GM12873 (cell line): Measurements from ENCODE around the gene CFAP299.

ENCODE experiments used
- TF ChIP-seq, protein P1 (sequence below): IDR thresholded peaks from 2 replicates; pipeline ENCODE4 v1.5.1; 2012; ENCODE audit warnings: low read depth, mild to moderate bottlenecking, moderate library complexity, low read length, control low read depth; ENCODE audit not compliant: insufficient read depth; ENCODE audit errors: missing control alignments

CFAP299 gene

GRCh38 chr4:80608281-80608980 is 272.9 kb downstream of the CFAP299 start:
- TF ChIP-seq, protein P1, sequence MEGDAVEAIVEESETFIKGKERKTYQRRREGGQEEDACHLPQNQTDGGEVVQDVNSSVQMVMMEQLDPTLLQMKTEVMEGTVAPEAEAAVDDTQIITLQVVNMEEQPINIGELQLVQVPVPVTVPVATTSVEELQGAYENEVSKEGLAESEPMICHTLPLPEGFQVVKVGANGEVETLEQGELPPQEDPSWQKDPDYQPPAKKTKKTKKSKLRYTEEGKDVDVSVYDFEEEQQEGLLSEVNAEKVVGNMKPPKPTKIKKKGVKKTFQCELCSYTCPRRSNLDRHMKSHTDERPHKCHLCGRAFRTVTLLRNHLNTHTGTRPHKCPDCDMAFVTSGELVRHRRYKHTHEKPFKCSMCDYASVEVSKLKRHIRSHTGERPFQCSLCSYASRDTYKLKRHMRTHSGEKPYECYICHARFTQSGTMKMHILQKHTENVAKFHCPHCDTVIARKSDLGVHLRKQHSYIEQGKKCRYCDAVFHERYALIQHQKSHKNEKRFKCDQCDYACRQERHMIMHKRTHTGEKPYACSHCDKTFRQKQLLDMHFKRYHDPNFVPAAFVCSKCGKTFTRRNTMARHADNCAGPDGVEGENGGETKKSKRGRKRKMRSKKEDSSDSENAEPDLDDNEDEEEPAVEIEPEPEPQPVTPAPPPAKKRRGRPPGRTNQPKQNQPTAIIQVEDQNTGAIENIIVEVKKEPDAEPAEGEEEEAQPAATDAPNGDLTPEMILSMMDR = no peak

DNA sequence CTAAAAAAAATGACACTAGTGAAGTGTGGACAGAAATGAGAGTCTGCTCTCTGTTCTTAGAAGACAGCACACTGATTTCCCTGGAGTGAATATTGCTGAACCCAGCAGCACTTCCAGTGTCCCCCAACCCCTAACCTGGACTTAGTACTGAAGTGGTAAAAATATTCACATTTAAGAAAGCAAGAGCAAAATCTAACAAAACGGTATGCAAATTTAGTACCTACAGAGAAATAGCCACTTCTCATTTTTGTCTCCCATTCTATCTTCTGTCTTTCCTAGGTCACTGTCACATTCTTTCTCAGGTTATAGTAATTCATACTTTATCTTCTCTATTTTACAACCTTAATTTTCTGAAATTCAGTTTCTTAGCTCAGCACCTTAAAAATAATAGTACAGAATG is 274.7 kb downstream of the CFAP299 start:
- TF ChIP-seq, protein P1 = no peak

DNA sequence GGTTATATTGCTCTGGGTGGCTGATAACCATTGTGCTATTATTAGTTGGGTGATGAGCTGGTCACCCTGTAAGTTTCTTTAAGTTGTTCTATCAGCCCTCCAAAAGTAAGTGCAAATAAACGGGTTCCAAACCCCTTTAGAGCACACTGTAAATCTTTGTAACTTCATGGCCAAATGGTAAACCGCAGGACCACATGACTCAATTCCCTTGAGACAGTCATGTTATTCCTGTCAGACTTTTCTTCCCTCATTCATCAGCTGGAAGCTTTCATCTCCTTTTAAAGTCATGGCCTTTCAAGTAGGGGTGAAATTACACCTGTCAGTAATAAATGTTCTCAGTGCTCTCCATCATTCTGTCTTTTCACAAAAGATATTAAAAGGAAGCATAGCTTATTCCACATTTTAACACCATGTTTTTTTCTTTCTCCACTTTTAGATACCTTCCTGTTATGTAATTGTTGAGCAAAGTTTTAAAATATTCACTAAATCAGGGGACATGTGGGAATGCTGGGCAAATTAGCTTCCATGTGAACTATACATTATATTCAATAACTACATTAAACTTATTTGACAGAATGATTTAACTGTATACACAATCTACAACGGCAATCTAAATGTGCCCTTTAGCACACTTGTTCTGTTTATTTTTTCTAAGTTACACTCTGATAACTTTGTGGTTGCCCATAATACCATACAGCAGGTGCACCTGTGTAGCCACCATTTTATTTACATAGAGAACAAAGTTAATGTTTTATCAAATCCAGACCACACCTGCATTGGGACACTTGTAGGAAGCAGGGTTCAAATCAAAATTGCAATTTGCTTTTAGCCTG is 275.5 kb downstream of the CFAP299 start:
- TF ChIP-seq, protein P1 = no peak

DNA sequence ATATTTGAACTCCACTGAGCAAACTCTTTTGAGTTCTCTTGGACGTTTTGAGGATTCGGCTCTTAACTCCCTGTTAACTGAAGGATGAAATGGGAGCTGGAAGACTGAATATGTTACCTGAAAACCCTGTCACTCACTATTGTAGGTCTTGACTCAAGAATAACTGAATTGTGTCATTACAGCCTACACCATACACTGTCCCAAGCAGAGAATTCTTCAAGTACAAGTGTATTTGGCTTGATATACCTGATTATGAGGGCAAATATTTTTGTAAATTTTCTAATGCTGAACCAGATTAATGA is 276.1 kb downstream of the CFAP299 start:
- TF ChIP-seq, protein P1 = no peak

DNA sequence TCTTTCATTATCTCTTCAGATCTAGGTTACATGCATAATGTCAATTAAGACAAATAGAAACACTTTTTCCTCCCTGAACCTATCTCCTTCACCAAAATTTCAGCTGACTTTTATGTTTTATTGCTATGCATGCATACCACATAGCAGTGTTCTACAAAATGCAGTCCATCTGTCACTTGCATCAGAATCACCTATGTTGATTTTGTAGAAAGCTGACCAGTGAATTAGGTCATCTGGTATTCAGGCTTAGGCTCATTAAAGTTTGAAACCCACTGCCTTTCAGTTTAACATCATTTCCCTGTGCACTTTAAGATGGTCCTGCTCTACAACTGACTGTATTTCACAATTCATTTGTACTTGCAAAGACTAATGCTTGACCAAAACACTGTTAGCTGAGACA is 277.9 kb downstream of the CFAP299 start:
- TF ChIP-seq, protein P1 = no peak

DNA sequence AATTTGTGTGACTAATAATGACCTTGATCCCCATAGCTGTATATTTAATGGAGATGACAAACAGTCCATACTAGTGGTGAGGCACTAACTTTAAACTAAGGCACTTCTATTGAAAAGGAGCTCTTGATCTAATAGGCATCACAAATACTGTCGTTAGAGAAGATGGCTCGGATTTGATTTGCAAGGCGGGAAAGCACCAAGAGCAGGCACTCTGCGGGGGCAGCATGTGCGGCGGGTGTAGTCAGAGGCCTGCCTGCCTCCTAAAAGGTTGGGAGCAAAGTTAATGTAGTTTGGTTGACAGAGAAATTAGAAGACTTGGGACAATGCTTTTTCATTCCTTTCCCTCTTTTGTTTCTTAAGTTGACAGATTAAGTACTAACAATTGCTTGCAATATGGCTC is 278.8 kb downstream of the CFAP299 start:
- TF ChIP-seq, protein P1 = no peak

GRCh38 chr4:80615099-80615498 is 279.6 kb downstream of the CFAP299 start:
- TF ChIP-seq, protein P1 = no peak
